Psoas muscle (tissue), 8 donors: ENCODE measurements around the gene LHX8. TPM values are rescaled to one million over a fixed set of nuclear protein-coding genes. Genes with fewer than 3 reads are reported as not detected.
A peak's percentile ranks its signal among the peaks of the same experiment; 100 is the strongest.

Experiments used
- ATAC-seq, 4 donors: fragments of 200-7000 bp; cut with Tn5 transposase; one replicate each; pipeline ENCODE4 v1.9.1; 2020; ENCODE audit warnings: moderate library complexity in 3 of 4, mild to moderate bottlenecking in 2 of 4
- DNase-seq, 2 donors: peaks; one replicate each; pipeline ENCODE4 v3.0.0-alpha.2; 2020
- H3K27ac ChIP-seq: fragments of 200-600 bp; one replicate; pipeline ENCODE4 v1.8.0; 2022
- H3K27me3 ChIP-seq, 3 donors: fragments of 200-600 bp in 1 of 3; one replicate each; pipeline versions ENCODE4 v1.6.1 to v1.8.0; 2013 to 2022; ENCODE audit warnings: low read length in 2 of 3, mild to moderate bottlenecking in 2 of 3, moderate library complexity in 1 of 3; ENCODE audit not compliant: insufficient read depth in 3 of 3
- H3K36me3 ChIP-seq, 2 donors: fragments of 200-600 bp in 1 of 2; one replicate each; pipeline versions ENCODE4 v1.6.1 to v1.8.0; 2013 to 2022; ENCODE audit warnings: low read depth in 1 of 2, mild to moderate bottlenecking in 1 of 2, moderate library complexity in 1 of 2; ENCODE audit not compliant: insufficient read depth in 1 of 2
- H3K4me1 ChIP-seq: fragments of 200-600 bp; one replicate; pipeline ENCODE4 v1.8.0; 2022
- H3K4me3 ChIP-seq: fragments of 200-600 bp; one replicate; pipeline ENCODE4 v1.8.0; 2022; ENCODE audit warnings: mild to moderate bottlenecking
- H3K9me3 ChIP-seq: fragments of 200-600 bp; one replicate; pipeline ENCODE4 v1.8.0; 2022
- WGBS, 3 donors: extraction: QIAGEN DNeasy Blood & Tissue Kit; methylation state at CpG; one replicate each; pipeline versions ENCODE4 v1.1.6 to v1.1.7; 2013; 5-methylcytosine and 5-hydroxymethylcytosine counted together
- intact Hi-C, 2 donors: fragments of 100-400 bp; cut with DNase I; formaldehyde crosslinking; loops; one replicate each; pipeline versions ENCODE4 v1.11.0 to v1.14.2; 2022
- polyA plus RNA-seq, 3 donors: library from polyadenylated mRNA; stranded (reverse); fragments of 200-250 nt; gene quantifications; one replicate each; pipeline ENCODE4 v1.2.3, GENCODE V29; 2013
- total RNA-seq, 4 donors: library from RNA; stranded (reverse); fragmentation: NEBNext Ultra II Directional in 2 of 4; extraction: Animal tissue kit (Norgen Biotek cat#: 25700) in 2 of 4; gene quantifications; one replicate each; pipeline versions ENCODE4 v1.2.1 to v1.2.4, GENCODE V29; 2021 to 2023
- TF ChIP-seq, protein P1 (sequence below): fragments of 200-600 bp; IDR thresholded peaks from one replicate; pipeline ENCODE4 v1.8.0; 2022; ENCODE audit warnings: antibody characterized with exemption
- donor health status: healthy with polysubstance abuse.
- donor health status: DM: no; HTN: no; CAD: no; lungs with moderate emphysema.
- donor health status: Bipolar disorder and iron deficiency.
- donor health status: healthy.
- donor health status: DM: yes; HTN: yes; CAD: no.
- donor health status: DM: no; HTN: no; CAD: no.
- donor health status: DM: no; HTN: no; CAD: no.
- donor health status: DM: yes; HTN: yes; CAD: no.

LHX8 gene
- total and polyA plus RNA-seq, 7 donors, result not detected

- no peaks in the 10 kb centered on the region for H3K27me3 ChIP-seq
- intact Hi-C loops, result no loop called here
- H3K4me3 ChIP-seq, result no peak overlapping the region
- H3K9me3 ChIP-seq, result no peaks in the 10 kb centered on the region
- no peaks in the 10 kb centered on the region for H3K4me1 ChIP-seq
- H3K27ac ChIP-seq, result no peak overlapping the region
- H3K36me3 ChIP-seq, result no peaks in the 10 kb centered on the region
- DNase-seq, result no peak
- ATAC-seq, result no peak
- TF ChIP-seq, protein P1, sequence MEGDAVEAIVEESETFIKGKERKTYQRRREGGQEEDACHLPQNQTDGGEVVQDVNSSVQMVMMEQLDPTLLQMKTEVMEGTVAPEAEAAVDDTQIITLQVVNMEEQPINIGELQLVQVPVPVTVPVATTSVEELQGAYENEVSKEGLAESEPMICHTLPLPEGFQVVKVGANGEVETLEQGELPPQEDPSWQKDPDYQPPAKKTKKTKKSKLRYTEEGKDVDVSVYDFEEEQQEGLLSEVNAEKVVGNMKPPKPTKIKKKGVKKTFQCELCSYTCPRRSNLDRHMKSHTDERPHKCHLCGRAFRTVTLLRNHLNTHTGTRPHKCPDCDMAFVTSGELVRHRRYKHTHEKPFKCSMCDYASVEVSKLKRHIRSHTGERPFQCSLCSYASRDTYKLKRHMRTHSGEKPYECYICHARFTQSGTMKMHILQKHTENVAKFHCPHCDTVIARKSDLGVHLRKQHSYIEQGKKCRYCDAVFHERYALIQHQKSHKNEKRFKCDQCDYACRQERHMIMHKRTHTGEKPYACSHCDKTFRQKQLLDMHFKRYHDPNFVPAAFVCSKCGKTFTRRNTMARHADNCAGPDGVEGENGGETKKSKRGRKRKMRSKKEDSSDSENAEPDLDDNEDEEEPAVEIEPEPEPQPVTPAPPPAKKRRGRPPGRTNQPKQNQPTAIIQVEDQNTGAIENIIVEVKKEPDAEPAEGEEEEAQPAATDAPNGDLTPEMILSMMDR, result no peak
- WGBS, 3 donors, result 42 to 71% (median 50%) methylated on average over 1 of the region's 1 CpG
Observed at GRCh38 chr1:75198163-75198562, 64.0 kb downstream of the LHX8 start.

- TF ChIP-seq, protein P1, result no peak
Observed at GRCh38 chr1:75198761-75199160, 64.6 kb downstream of the LHX8 start.

DNA sequence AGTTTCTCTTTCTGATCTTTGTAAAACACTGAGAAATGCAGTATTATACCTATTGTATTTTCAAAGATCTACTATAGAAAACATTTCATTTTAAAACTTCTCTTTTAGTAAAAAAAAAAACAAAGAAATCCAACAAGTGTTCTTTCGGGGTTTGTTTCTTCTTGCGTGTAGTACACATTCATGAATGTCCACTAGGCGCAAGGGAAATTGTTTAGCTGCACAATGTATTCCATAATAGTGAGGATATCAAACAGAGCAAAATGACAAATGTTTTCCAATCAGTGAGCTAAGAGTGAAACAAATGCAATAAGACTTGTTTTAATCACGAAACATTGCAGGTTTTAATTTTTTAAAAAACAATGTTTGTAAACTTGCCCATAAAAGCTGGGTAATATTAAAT is 68.6 kb downstream of the LHX8 start:
- TF ChIP-seq, protein P1, result no peak
- DNase-seq (no peak), ATAC-seq (no peak)
- H3K9me3 ChIP-seq, result no peaks in the 10 kb centered on the region
- no peak overlapping the region for H3K4me3 ChIP-seq
- 84 to 91% (median 91%) methylated on average over 4 of the region's 4 CpGs for WGBS, 3 donors
- H3K36me3 ChIP-seq, result no peaks in the 10 kb centered on the region
- H3K27me3 ChIP-seq, result no peaks in the 10 kb centered on the region
- H3K4me1 ChIP-seq, result no peaks in the 10 kb centered on the region
- intact Hi-C loops, result loop anchor here in 1 of 2 donors (5.0 kb wide), 1 partner anchor 430 kb away; no protein-coding TSS in a partner anchor
- no peak overlapping the region for H3K27ac ChIP-seq

More at GRCh38 chr1:75198761-75199160, 64.6 kb downstream of the LHX8 start:
- no peaks in the 10 kb centered on the region for H3K9me3 ChIP-seq
- H3K36me3 ChIP-seq, result no peaks in the 10 kb centered on the region
- 88 to 90% (median 90%) methylated on average over 1 of the region's 1 CpG for WGBS, 3 donors
- no peak for ATAC-seq
- no peak for DNase-seq
- H3K4me3 ChIP-seq, result no peak overlapping the region
- no peak overlapping the region for H3K27ac ChIP-seq
- intact Hi-C loops, result no loop called here
- no peaks in the 10 kb centered on the region for H3K27me3 ChIP-seq
- H3K4me1 ChIP-seq, result no peaks in the 10 kb centered on the region

GRCh38 chr1:75203415-75204277 is 69.5 kb downstream of the LHX8 start:
- Histone ChIP-seq H3K27me3 (no peaks in the 10 kb centered on the region), H3K9me3 (no peaks in the 10 kb centered on the region), H3K4me1 (no peaks in the 10 kb centered on the region), H3K4me3 (no peak overlapping the region), H3K36me3 (no peaks in the 10 kb centered on the region), H3K27ac (no peak overlapping the region)
- 26 to 29% (median 26%) methylated on average over 8 of the region's 8 CpGs for WGBS, 3 donors
- ATAC-seq (peak in 3 of 4 donors; percentile 56 to 78 (median 58)), DNase-seq (no peak)
- TF ChIP-seq, protein P1, result peak; percentile 56
- intact Hi-C loops, result loop anchor here (2.0 to 5.0 kb wide), 2 partner anchors 431 kb away; no protein-coding TSS in a partner anchor
